Activated CD4-positive, alpha-beta T cell treated with anti-CD3 and anti-CD28 coated beads for 36 hours (primary cell): ENCODE data around the gene TESK1. TPM values are rescaled to one million over a fixed set of nuclear protein-coding genes. Genes with fewer than 3 reads are reported as not detected.
"Not testable (repeated sequence)": the region's sequence is repeated elsewhere in the genome, so short reads cannot be mapped to it uniquely, and the experiment has no call there.

ENCODE experiments used
- ATAC-seq: fragments of 200-7000 bp; cut with Tn5 transposase; one replicate; pipeline ENCODE4 v1.10.0; 2021; ENCODE audit warnings: mild to moderate bottlenecking, moderate library complexity
- CTCF ChIA-PET: fragments of 350-600 bp; sonication (Branson Sonifier 250); formaldehyde crosslinking; loops from one replicate; lab custom pipeline; 2021; ENCODE audit warnings: antibody characterized with exemption; lab: Charles Lee
- POLR2A ChIA-PET: fragments of 350-600 bp; sonication (Branson Sonifier 250); formaldehyde crosslinking; loops from one replicate; lab custom pipeline; 2021; ENCODE audit warnings: antibody characterized with exemption, inconsistent platforms; lab: Charles Lee
- DNase-seq: peaks from one replicate; pipeline ENCODE4 v3.0.0-alpha.2; 2020
- H3K27ac Mint-ChIP-seq: one replicate; pipeline ENCODE4 v1.8.0; 2021; ENCODE audit warnings: mixed read lengths
- H3K27me3 Mint-ChIP-seq: one replicate; pipeline ENCODE4 v1.8.0; 2021; ENCODE audit warnings: mixed read lengths
- H3K36me3 Mint-ChIP-seq: one replicate; pipeline ENCODE4 v1.8.0; 2021; ENCODE audit warnings: low read depth, mixed read lengths
- H3K4me1 Mint-ChIP-seq: one replicate; pipeline ENCODE4 v1.8.0; 2021; ENCODE audit warnings: mixed read lengths
- H3K4me3 Mint-ChIP-seq: one replicate; pipeline ENCODE4 v1.8.0; 2021; ENCODE audit warnings: mild to moderate bottlenecking, moderate library complexity, mixed read lengths
- H3K9me3 Mint-ChIP-seq: one replicate; pipeline ENCODE4 v1.8.0; 2021; ENCODE audit warnings: low read depth, mixed read lengths
- intact Hi-C, 2 experiments: fragments of 100-400 bp; cut with DNase I in 1 of 2; cut with micrococcal nuclease in 1 of 2; formaldehyde crosslinking; loops; one replicate each; pipeline versions ENCODE4 v1.14.2 to v1.15.1; 2022 to 2024; cut with DNase I, micrococcal nuclease
- total RNA-seq, 2 experiments: library from RNA; stranded (reverse); gene quantifications; one replicate each; pipeline ENCODE4 v1.2.3, GENCODE V29; 2021

Gene TESK1
- total RNA-seq, 2 experiments from 2014 or later, result 23.3 to 27.7 TPM

- Mint-ChIP-seq H3K27ac (no peak overlapping the region), H3K4me1 (peaks cover 5% of the 10 kb centered on the region), H3K36me3 (no peaks in the 10 kb centered on the region), H3K4me3 (no peak overlapping the region), H3K9me3 (no peaks in the 10 kb centered on the region), H3K27me3 (no peaks in the 10 kb centered on the region)
- ATAC-seq (peak; percentile 39), DNase-seq (no peak)
- CTCF ChIA-PET, result interaction anchor here (1.2 to 4.8 kb wide), 5 partner anchors 9 to 153 kb away, joined by 3 to 27 read pairs (median 7); no protein-coding TSS in a partner anchor
- POLR2A ChIA-PET, result interaction anchor here (0.7 kb wide), 1 partner anchor 1150 kb away, joined by 3 read pairs; no protein-coding TSS in a partner anchor
- intact Hi-C loops, result no loop called here
These were observed 24.5 kb downstream of the TESK1 start for GRCh38 chr9:35629597-35629996.

GRCh38 chr9:35635730-35636129, 30.7 kb downstream of the TESK1 start:
- Mint-ChIP-seq H3K4me3 (no peak overlapping the region), H3K36me3 (peaks cover 8% of the 10 kb centered on the region), H3K9me3 (peaks cover 5% of the 10 kb centered on the region), H3K4me1 (peaks cover 47% of the 10 kb centered on the region), H3K27ac (no peak overlapping the region), H3K27me3 (no peaks in the 10 kb centered on the region)
- CTCF ChIA-PET, result interaction anchor here (1.2 to 1.8 kb wide), 3 partner anchors 11 to 61 kb away, joined by 3 to 9 read pairs (median 3); no protein-coding TSS in a partner anchor
- POLR2A ChIA-PET, result no interaction called here
- intact Hi-C loops, result no loop called here
- no peak for DNase-seq
- ATAC-seq, result no peak

DNA sequence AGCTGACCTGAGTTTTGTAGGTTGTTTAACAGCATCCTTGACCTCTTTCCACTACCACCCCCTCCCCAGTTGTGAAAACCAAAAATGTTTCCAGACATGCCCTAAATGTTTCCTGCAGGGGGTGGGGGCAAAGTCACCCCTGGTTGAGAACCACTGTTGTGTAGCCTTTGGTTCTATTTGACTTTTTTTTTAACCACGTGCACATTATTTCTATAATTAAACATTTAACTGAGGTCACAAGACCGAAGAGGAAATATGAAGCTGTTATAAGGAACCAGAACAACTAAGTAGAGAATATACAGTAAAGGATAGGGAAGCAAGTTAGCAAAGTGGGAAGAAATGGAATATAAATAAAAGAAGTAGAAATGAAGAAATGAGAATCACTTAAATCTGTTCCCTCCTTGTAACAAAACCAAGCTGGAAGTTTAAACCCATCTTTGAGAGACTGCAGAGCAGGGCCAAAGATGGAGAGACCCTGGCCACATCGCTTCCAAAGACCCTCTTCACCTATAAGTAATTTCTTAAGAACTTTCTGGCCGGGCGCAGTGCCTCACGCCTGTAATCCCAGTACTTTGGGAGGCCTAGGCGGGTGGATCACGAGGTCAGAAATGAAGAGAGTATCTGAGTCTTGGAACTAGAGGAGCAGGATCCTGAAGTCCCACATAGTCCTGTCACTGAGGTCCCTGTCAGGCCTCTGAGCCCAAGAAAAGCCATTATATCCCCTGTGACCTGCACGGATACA, 31.2 kb downstream of the TESK1 start:
- CTCF ChIA-PET, result interaction anchor here (0.6 to 1.8 kb wide), 4 partner anchors 11 to 60 kb away, joined by 3 to 9 read pairs (median 3); no protein-coding TSS in a partner anchor
- peaks cover 13% of the 10 kb centered on the region for H3K36me3 Mint-ChIP-seq
- peaks cover 47% of the 10 kb centered on the region for H3K4me1 Mint-ChIP-seq
- ATAC-seq (no peak), DNase-seq (no peak)
- intact Hi-C loops, result no loop called here
- POLR2A ChIA-PET, result no interaction called here
- no peak overlapping the region for H3K4me3 Mint-ChIP-seq
- H3K27me3 Mint-ChIP-seq, result no peaks in the 10 kb centered on the region
- no peak overlapping the region for H3K27ac Mint-ChIP-seq
- peaks cover 5% of the 10 kb centered on the region for H3K9me3 Mint-ChIP-seq

- DNase-seq, intact Hi-C loops, POLR2A ChIA-PET, ATAC-seq, H3K27me3 Mint-ChIP-seq, H3K4me3 Mint-ChIP-seq, H3K27ac Mint-ChIP-seq, H3K9me3 Mint-ChIP-seq: not testable (repeated sequence)
- CTCF ChIA-PET, result interaction anchor here (0.6 to 1.6 kb wide), 2 partner anchors 23 to 60 kb away, joined by 3 read pairs; no protein-coding TSS in a partner anchor
- H3K36me3 Mint-ChIP-seq, result peaks cover 17% of the 10 kb centered on the region
- H3K4me1 Mint-ChIP-seq, result peaks cover 47% of the 10 kb centered on the region
These were observed 31.8 kb downstream of the TESK1 start for GRCh38 chr9:35636877-35637246.

DNA sequence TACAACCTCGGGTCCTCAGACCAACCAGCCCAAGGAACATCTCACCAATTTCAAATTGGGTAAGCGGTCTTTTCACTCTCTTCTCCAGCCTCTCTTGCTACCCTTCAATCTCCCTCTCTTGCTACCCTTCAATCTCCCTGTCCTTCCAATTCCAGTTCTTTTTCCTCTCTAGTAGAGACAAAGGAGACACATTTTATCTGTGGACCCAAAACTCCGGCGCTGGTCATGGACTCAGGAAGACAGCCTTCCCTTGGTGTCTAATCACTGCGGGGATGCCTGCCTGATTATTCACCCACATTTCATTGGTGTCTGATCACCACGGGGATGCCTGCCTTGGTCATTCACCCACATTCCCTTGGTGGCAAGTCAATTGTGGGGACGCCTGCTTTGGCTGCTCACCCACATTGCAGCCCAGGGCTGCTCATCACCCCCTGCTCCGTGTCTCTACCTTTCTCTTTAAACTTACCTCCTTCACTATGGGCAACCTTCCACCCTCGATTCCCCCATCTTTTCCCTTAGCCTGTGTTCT, 32.4 kb downstream of the TESK1 start:
- intact Hi-C loops, ATAC-seq, H3K4me3 Mint-ChIP-seq, DNase-seq, H3K27me3 Mint-ChIP-seq, CTCF ChIA-PET, H3K9me3 Mint-ChIP-seq, POLR2A ChIA-PET: not testable (repeated sequence)
- Mint-ChIP-seq H3K36me3 (peaks cover 17% of the 10 kb centered on the region), H3K27ac (peak overlapping the region; percentile 61), H3K4me1 (peaks cover 47% of the 10 kb centered on the region)

GRCh38 chr9:35638751-35639150, 33.7 kb downstream of the TESK1 start:
- H3K4me1 Mint-ChIP-seq, result peaks cover 51% of the 10 kb centered on the region
- CTCF ChIA-PET, result interaction anchor here (0.8 to 1.8 kb wide), 3 partner anchors 9 to 33 kb away, joined by 4 to 7 read pairs (median 5); no protein-coding TSS in a partner anchor
- POLR2A ChIA-PET, result not testable (repeated sequence)

DNA sequence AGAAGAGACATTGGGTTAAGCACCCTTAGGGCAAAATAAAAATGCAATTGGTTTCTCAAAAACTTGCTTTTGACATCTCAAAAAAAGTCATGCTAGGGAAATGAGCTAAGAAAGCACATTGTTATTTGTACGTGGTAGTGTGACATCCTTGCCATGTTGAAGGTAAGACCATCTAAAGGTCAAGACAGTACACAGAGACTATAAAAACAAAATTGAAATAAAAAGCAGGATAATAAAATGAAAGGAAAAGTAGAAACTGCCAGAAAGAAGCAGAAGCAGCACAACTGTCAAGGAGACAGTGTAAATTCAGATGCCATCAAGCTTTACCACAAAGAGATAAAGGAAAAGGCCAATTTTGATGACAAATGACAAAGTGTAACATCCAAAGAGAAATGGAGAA, 34.2 kb downstream of the TESK1 start:
- H3K4me1 Mint-ChIP-seq, result peaks cover 52% of the 10 kb centered on the region
- peak; percentile 78 for ATAC-seq
- peak overlapping the region; percentile 90 for H3K27ac Mint-ChIP-seq
- POLR2A ChIA-PET, intact Hi-C loops, DNase-seq, H3K27me3 Mint-ChIP-seq, H3K9me3 Mint-ChIP-seq: not testable (repeated sequence)
- CTCF ChIA-PET, result interaction anchor here (0.8 to 1.8 kb wide), 4 partner anchors 8 to 33 kb away, joined by 4 to 10 read pairs (median 6); partner anchors contain the start of genes CCDC107 and RMRP
- H3K36me3 Mint-ChIP-seq, result peaks cover 23% of the 10 kb centered on the region
- peak overlapping the region; percentile 32 for H3K4me3 Mint-ChIP-seq

More at GRCh38 chr9:35638751-35639150, 33.7 kb downstream of the TESK1 start:
- Mint-ChIP-seq H3K4me3 (peak overlapping the region; percentile 26), H3K36me3 (peaks cover 22% of the 10 kb centered on the region), H3K27ac (peak overlapping the region; percentile 61)
- ATAC-seq, H3K9me3 Mint-ChIP-seq, intact Hi-C loops, H3K27me3 Mint-ChIP-seq: not testable (repeated sequence)
- DNase-seq, result peak; percentile 41

GRCh38 chr9:35639631-35640030, 34.6 kb downstream of the TESK1 start:
- intact Hi-C loops, result loop anchor here in 1 of 2 experiments (10.0 kb wide), 1 partner anchor 525 kb away; the partner anchor contains the start of gene ATOSB
- peak; percentile 37 for ATAC-seq
- no peak for DNase-seq

DNA sequence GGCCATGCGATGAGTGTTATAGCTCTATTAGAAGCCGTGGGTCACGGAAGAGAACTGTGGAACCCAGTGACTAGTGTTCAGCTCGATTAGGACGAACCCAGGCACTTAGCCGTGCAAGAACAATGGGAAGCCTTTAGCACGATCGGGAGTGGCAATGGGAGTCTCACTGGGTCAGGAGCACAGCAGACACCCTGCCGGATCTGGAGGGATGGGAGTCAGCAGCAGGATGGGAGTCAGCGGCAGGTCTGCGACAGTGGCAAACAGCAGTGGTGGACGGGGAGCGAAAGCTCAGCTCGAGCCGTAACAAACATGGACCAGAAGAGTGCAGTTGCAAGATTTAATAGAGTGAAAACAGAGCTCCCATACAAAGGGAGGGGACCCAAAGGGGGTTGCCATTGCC, 35.4 kb downstream of the TESK1 start:
- H3K27ac Mint-ChIP-seq, result peak overlapping the region; percentile 72
- POLR2A ChIA-PET, H3K9me3 Mint-ChIP-seq, DNase-seq, H3K27me3 Mint-ChIP-seq, H3K4me3 Mint-ChIP-seq, ATAC-seq: not testable (repeated sequence)
- intact Hi-C loops, result loop anchor here in 1 of 2 experiments (10.0 kb wide), 1 partner anchor 526 kb away; the partner anchor contains the start of gene ATOSB
- peaks cover 27% of the 10 kb centered on the region for H3K36me3 Mint-ChIP-seq
- CTCF ChIA-PET, result interaction anchor here (0.7 to 1.7 kb wide), 2 partner anchors 18 to 749 kb away, joined by 3 to 10 read pairs; partner anchors contain the start of genes CCDC107 and RMRP
- peaks cover 54% of the 10 kb centered on the region for H3K4me1 Mint-ChIP-seq

More at GRCh38 chr9:35639631-35640030, 34.6 kb downstream of the TESK1 start:
- Mint-ChIP-seq H3K4me1 (peaks cover 54% of the 10 kb centered on the region), H3K36me3 (peaks cover 27% of the 10 kb centered on the region), H3K27me3 (no peaks in the 10 kb centered on the region), H3K27ac (peak overlapping the region; percentile 90), H3K4me3 (peak overlapping the region; percentile 32), H3K9me3 (peaks cover 5% of the 10 kb centered on the region)
- ChIA-PET POLR2A (no interaction called here), CTCF (interaction anchor here (0.8 to 1.8 kb wide), 4 partner anchors 8 to 34 kb away, joined by 4 to 10 read pairs (median 6); partner anchors contain the start of genes CCDC107 and RMRP)

DNA sequence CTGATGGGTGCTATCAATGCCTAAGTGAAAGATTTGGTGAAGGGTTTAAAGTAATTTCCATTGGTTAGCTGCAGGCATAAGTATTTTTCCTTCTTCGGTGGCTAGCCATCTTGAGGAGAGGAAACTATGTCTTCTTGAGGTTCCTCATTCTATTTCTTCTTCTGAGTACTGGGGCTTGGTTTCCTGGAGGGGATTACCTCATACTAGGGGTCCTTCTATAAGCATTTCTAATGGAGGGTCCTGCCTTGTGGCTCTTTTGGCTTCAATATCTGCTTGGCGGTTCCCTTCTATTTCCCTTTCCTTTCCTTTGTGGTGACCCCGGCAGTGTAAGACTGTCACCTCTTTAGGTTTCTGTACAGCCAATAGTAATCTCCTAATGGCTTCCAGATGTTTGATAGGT, 36.4 kb downstream of the TESK1 start:
- H3K27ac Mint-ChIP-seq, H3K27me3 Mint-ChIP-seq, DNase-seq, H3K4me3 Mint-ChIP-seq, POLR2A ChIA-PET, H3K9me3 Mint-ChIP-seq, ATAC-seq: not testable (repeated sequence)
- CTCF ChIA-PET, result interaction anchor here (0.7 to 1.3 kb wide), 3 partner anchors 30 to 748 kb away, joined by 3 read pairs; no protein-coding TSS in a partner anchor
- intact Hi-C loops, result loop anchor here in 1 of 2 experiments (10.0 kb wide), 1 partner anchor 527 kb away; the partner anchor contains the start of gene ATOSB
- Mint-ChIP-seq H3K4me1 (peaks cover 45% of the 10 kb centered on the region), H3K36me3 (peaks cover 27% of the 10 kb centered on the region)

DNA sequence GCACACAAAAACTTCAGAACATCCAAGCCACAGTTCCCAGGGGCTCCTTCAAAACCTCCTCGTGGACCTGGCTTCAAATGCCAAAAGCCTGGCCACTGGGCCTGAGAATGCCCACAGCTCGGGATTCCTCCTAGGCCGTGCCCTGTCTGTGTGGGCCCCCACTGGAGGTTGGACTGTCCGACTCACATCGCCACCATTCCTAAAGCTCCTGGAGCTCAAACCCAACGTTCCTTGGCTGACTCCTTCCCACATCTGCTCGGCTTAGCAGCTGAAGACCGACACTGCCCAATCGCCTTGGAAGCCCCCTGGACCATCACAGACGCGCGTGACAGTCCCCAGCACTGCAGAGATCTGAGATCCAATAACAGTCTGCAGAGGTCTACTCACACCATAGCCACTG, 38.0 kb downstream of the TESK1 start:
- H3K36me3 Mint-ChIP-seq, result peaks cover 27% of the 10 kb centered on the region
- H3K9me3 Mint-ChIP-seq, result peaks cover 5% of the 10 kb centered on the region
- H3K27ac Mint-ChIP-seq, result no peak overlapping the region
- no peak for DNase-seq
- ATAC-seq, result no peak
- CTCF ChIA-PET, result interaction anchor here (0.9 to 4.8 kb wide), 3 partner anchors 14 to 53 kb away, joined by 3 to 30 read pairs (median 3); no protein-coding TSS in a partner anchor
- intact Hi-C loops, result loop anchor here in 1 of 2 experiments (10.0 kb wide), 1 partner anchor 528 kb away; the partner anchor contains the start of gene ATOSB
- H3K4me3 Mint-ChIP-seq, result no peak overlapping the region
- H3K4me1 Mint-ChIP-seq, result peaks cover 44% of the 10 kb centered on the region
- no peaks in the 10 kb centered on the region for H3K27me3 Mint-ChIP-seq
- POLR2A ChIA-PET, result no interaction called here
